GM23338 (cell line): ENCODE measurements around the gene ECPAS.
"Not testable (repeated sequence)": the region's sequence is repeated elsewhere in the genome, so short reads cannot be mapped to it uniquely, and the experiment has no call there.

ENCODE experiments used
- CREB1 ChIP-seq: fragments of 250-450 bp; sonication (Bioruptor Pico); IDR thresholded peaks from 2 replicates; pipeline ENCODE4 v1.5.0; 2020; ENCODE audit warnings: low read depth, mild to moderate bottlenecking, moderate library complexity
- EZH2 ChIP-seq: fragments of 200-600 bp; sonication (generic); IDR thresholded peaks from one replicate; pipeline ENCODE4 v1.8.0; 2017; ENCODE audit warnings: antibody characterized with exemption, mild to moderate bottlenecking, low read depth; ENCODE audit not compliant: unreplicated experiment
- EZH2phosphoT487 ChIP-seq: fragments of 200-600 bp; sonication (generic); IDR thresholded peaks from one replicate; pipeline ENCODE4 v1.8.1; 2018; ENCODE audit warnings: antibody characterized with exemption; ENCODE audit not compliant: unreplicated experiment
- JUNB ChIP-seq: IDR thresholded peaks from one replicate; pipeline ENCODE4 v1.6.1; 2016; ENCODE audit warnings: antibody characterized with exemption; ENCODE audit not compliant: unreplicated experiment
- NANOG ChIP-seq: IDR thresholded peaks from 2 replicates; pipeline ENCODE4 v1.6.1; 2016; ENCODE audit warnings: antibody characterized with exemption, borderline replicate concordance
- POLR2AphosphoS5 ChIP-seq: IDR thresholded peaks from 2 replicates; pipeline ENCODE4 v1.6.1; 2016; ENCODE audit warnings: antibody characterized with exemption, low read depth
- STAT1 ChIP-seq: IDR thresholded peaks from one replicate; pipeline ENCODE4 v1.6.1; 2016; ENCODE audit warnings: antibody characterized with exemption; ENCODE audit not compliant: unreplicated experiment
- ZNF114 ChIP-seq: fragments of 250-450 bp; sonication (Bioruptor Pico); IDR thresholded peaks from 2 replicates; pipeline ENCODE4 v1.5.0; 2020; ENCODE audit warnings: mild to moderate bottlenecking, moderate library complexity
- ZNF331 ChIP-seq: fragments of 250-450 bp; sonication (Bioruptor Pico); IDR thresholded peaks from 2 replicates; pipeline ENCODE4 v1.5.0; 2020; ENCODE audit warnings: low read depth, mild to moderate bottlenecking, moderate library complexity
- TF ChIP-seq, protein P1 (sequence below), 2 experiments: fragments of 200-600 bp in 1 of 2; sonication (generic) in 1 of 2; conservative IDR thresholded peaks; 2 replicates each; pipeline versions ENCODE4 v1.5.1 to v1.6.1; 2016 to 2017; ENCODE audit warnings: antibody characterized with exemption in 2 of 2, low read depth in 2 of 2, mild to moderate bottlenecking in 2 of 2, moderate library complexity in 1 of 2
- TF ChIP-seq, protein P2 (sequence below): IDR thresholded peaks from one replicate; pipeline ENCODE4 v1.6.1; 2018; ENCODE audit warnings: antibody characterized with exemption; ENCODE audit not compliant: unreplicated experiment
- TF ChIP-seq, protein P3 (sequence below): IDR thresholded peaks from 2 replicates; pipeline ENCODE4 v1.6.1; 2016; ENCODE audit warnings: antibody characterized with exemption

DNA sequence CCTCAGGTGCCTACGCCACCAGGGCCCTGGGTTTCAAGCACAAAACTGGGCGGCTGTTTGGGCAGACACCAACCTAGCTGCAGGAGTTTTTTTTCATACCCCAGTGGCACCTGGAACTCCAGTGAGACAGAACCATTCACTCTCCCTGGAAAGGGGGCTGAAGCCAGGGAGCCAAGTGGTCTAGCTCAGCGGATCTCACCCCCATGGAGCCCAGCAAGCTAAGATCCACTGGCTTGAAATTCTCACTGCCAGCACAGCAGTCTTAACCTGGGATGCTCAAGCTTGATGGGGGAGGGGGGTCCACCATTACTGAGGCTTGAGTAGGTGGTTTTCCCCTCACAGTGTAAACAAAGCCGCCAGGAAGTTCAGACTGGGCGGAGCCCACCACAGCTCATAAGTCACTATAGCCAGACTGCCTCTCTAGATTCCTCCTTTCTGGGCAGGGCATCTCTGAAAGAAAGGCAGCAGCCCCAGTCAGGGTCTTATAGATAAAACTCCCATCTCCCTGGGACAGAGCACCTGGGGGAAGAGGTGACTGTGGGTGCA, 149.8 kb downstream of the ECPAS start:
- TF ChIP-seq, protein P1, sequence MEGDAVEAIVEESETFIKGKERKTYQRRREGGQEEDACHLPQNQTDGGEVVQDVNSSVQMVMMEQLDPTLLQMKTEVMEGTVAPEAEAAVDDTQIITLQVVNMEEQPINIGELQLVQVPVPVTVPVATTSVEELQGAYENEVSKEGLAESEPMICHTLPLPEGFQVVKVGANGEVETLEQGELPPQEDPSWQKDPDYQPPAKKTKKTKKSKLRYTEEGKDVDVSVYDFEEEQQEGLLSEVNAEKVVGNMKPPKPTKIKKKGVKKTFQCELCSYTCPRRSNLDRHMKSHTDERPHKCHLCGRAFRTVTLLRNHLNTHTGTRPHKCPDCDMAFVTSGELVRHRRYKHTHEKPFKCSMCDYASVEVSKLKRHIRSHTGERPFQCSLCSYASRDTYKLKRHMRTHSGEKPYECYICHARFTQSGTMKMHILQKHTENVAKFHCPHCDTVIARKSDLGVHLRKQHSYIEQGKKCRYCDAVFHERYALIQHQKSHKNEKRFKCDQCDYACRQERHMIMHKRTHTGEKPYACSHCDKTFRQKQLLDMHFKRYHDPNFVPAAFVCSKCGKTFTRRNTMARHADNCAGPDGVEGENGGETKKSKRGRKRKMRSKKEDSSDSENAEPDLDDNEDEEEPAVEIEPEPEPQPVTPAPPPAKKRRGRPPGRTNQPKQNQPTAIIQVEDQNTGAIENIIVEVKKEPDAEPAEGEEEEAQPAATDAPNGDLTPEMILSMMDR (conservative IDR thresholded peaks at IDR 0.05; ENCODE audit: low read depth in 2 of 2), result not testable (repeated sequence)
- TF ChIP-seq EZH2; EZH2phosphoT487; JUNB; POLR2AphosphoS5; ZNF114 (CRISPR knock-in tag); ZNF331 (CRISPR knock-in tag); STAT1; NANOG; CREB1 (CRISPR knock-in tag): not testable (repeated sequence)
- TF ChIP-seq, protein P2, sequence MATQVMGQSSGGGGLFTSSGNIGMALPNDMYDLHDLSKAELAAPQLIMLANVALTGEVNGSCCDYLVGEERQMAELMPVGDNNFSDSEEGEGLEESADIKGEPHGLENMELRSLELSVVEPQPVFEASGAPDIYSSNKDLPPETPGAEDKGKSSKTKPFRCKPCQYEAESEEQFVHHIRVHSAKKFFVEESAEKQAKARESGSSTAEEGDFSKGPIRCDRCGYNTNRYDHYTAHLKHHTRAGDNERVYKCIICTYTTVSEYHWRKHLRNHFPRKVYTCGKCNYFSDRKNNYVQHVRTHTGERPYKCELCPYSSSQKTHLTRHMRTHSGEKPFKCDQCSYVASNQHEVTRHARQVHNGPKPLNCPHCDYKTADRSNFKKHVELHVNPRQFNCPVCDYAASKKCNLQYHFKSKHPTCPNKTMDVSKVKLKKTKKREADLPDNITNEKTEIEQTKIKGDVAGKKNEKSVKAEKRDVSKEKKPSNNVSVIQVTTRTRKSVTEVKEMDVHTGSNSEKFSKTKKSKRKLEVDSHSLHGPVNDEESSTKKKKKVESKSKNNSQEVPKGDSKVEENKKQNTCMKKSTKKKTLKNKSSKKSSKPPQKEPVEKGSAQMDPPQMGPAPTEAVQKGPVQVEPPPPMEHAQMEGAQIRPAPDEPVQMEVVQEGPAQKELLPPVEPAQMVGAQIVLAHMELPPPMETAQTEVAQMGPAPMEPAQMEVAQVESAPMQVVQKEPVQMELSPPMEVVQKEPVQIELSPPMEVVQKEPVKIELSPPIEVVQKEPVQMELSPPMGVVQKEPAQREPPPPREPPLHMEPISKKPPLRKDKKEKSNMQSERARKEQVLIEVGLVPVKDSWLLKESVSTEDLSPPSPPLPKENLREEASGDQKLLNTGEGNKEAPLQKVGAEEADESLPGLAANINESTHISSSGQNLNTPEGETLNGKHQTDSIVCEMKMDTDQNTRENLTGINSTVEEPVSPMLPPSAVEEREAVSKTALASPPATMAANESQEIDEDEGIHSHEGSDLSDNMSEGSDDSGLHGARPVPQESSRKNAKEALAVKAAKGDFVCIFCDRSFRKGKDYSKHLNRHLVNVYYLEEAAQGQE, result not testable (repeated sequence)
- TF ChIP-seq, protein P3, sequence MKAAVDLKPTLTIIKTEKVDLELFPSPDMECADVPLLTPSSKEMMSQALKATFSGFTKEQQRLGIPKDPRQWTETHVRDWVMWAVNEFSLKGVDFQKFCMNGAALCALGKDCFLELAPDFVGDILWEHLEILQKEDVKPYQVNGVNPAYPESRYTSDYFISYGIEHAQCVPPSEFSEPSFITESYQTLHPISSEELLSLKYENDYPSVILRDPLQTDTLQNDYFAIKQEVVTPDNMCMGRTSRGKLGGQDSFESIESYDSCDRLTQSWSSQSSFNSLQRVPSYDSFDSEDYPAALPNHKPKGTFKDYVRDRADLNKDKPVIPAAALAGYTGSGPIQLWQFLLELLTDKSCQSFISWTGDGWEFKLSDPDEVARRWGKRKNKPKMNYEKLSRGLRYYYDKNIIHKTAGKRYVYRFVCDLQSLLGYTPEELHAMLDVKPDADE, result not testable (repeated sequence)
